ENCODE results near the gene RPA3.

The RPA3 gene

DNA sequence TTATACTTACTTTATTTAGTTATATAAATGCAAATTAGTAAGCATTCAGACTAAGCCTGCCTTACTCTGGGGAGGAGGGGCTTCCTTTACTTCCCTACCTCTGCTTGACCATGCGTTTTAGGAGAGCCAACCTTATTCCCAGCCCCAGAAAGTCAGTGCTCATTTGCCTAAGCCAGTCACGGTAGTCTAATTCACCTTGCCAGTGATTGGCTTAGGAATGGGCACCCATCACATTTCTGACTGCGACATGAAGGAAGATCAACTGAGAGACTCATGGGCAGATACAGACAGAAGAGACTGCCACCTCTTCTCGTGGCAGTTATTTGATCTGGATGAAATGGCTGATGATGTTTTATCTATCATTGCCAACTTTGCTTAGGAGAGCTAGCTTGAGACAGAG is 29.5 kb downstream of the RPA3 start:
- Histone ChIP-seq H2AFZ (ENCODE audit: low read length) (no peak overlapping the region), H3K36me3 (replicated peaks in 1 of 2; ENCODE audit: control insufficient read depth in 2 of 2, insufficient read depth in 2 of 2, low read length in 2 of 2) (no peaks in the 10 kb centered on the region), H3K9me3 (replicated peaks in 1 of 2; ENCODE audit: control insufficient read depth in 2 of 2, insufficient read depth in 1 of 2, low read depth in 1 of 2, low read length in 2 of 2) (no peaks in the 10 kb centered on the region)

DNA sequence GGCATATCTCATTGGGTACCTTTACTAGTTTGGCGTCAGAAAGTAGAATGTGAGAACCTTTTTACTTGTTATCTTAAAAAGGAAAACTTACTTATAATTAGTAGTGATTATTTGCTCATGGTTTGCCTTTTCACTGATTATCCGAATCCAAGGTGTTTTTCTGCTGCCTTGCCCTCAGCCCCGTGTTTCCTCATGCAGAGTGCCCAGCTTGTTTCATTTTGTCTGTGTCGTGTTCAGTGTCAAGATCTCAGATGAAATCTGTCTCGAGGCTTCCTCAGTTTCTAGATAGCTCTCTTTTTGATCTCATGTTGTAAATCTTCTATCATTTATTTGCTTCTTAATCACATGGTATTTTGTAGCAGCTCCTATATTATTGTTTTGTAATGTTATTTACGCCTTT is 30.1 kb downstream of the RPA3 start:
- Histone ChIP-seq H3K27ac (replicated peaks; ENCODE audit: low read length) (no peak overlapping the region), H3K18ac (ENCODE audit: low read length) (no peak overlapping the region), H2BK5ac (ENCODE audit: low read length) (no peak overlapping the region), H3K27me3 (ENCODE audit: control insufficient read depth in 3 of 3, insufficient read depth in 3 of 3, low read depth in 1 of 3, low read length in 3 of 3) (no peaks in the 10 kb centered on the region), H3K9me3 (replicated peaks in 1 of 2; ENCODE audit: control insufficient read depth in 2 of 2, insufficient read depth in 1 of 2, low read depth in 1 of 2, low read length in 2 of 2) (no peaks in the 10 kb centered on the region), H3K4ac (ENCODE audit: low read length) (no peak overlapping the region), H2BK120ac (ENCODE audit: low read depth, low read length) (no peak overlapping the region), H2AFZ (ENCODE audit: low read length) (no peak overlapping the region), H3K23ac (ENCODE audit: low read depth, low read length, poor library complexity) (no peak overlapping the region), H4K8ac (ENCODE audit: low read depth, low read length) (no peak overlapping the region), H4K91ac (ENCODE audit: low read depth, low read length, poor library complexity) (no peak overlapping the region), H3K36me3 (replicated peaks in 1 of 2; ENCODE audit: control insufficient read depth in 2 of 2, insufficient read depth in 2 of 2, low read length in 2 of 2) (no peaks in the 10 kb centered on the region), H2BK15ac (ENCODE audit: low read length) (no peak overlapping the region), H3K4me3 (ENCODE audit: low read length in 2 of 2) (no peak overlapping the region), H2BK12ac (ENCODE audit: low read length) (no peak overlapping the region), H3K4me1 (ENCODE audit: control insufficient read depth in 2 of 2, insufficient read depth in 1 of 2, low read depth in 1 of 2, low read length in 2 of 2) (peaks cover 0 to 10% of the 10 kb centered on the region in 2 donors), H2AK5ac (ENCODE audit: low read depth, low read length) (no peak overlapping the region), H3K79me1 (ENCODE audit: low read depth, low read length) (no peaks in the 10 kb centered on the region), H3K4me2 (ENCODE audit: insufficient read depth, low read length, poor library complexity, severe bottlenecking) (no peak overlapping the region), H3K14ac (ENCODE audit: low read length) (no peak overlapping the region), H3K9ac (ENCODE audit: low read depth, low read length, poor library complexity) (no peak overlapping the region)
- WGBS, 2 donors (ENCODE audit: extremely low coverage in 2 of 2, insufficient read length in 2 of 2, insufficient replicate concordance in 1 of 2), result no CpG with 5 or more reads among the region's 6 CpGs
- DNase-seq (ENCODE audit: low spot score), result no peak

More for the DNA sequence above, 29.5 kb downstream of the RPA3 start:
- H3K23ac ChIP-seq (ENCODE audit: low read depth, low read length, poor library complexity), result no peak overlapping the region
- H2BK5ac ChIP-seq (ENCODE audit: low read length), result no peak overlapping the region
- no peak overlapping the region for H2BK15ac ChIP-seq (ENCODE audit: low read length)
- no peak overlapping the region for H2BK120ac ChIP-seq (ENCODE audit: low read depth, low read length)
- H2AK5ac ChIP-seq (ENCODE audit: low read depth, low read length), result no peak overlapping the region
- H3K4me3 ChIP-seq (ENCODE audit: low read length in 2 of 2), result no peak overlapping the region
- H3K14ac ChIP-seq (ENCODE audit: low read length), result no peak overlapping the region
- no peak overlapping the region for H4K8ac ChIP-seq (ENCODE audit: low read depth, low read length)
- H4K91ac ChIP-seq (ENCODE audit: low read depth, low read length, poor library complexity), result no peak overlapping the region
- H3K4ac ChIP-seq (ENCODE audit: low read length), result no peak overlapping the region
- peaks cover 0 to 10% of the 10 kb centered on the region in 2 donors for H3K4me1 ChIP-seq (ENCODE audit: control insufficient read depth in 2 of 2, insufficient read depth in 1 of 2, low read depth in 1 of 2, low read length in 2 of 2)
- WGBS, 2 donors (ENCODE audit: extremely low coverage in 2 of 2, insufficient read length in 2 of 2, insufficient replicate concordance in 1 of 2), result no CpG with 5 or more reads among the region's 4 CpGs
- H3K27me3 ChIP-seq (ENCODE audit: control insufficient read depth in 3 of 3, insufficient read depth in 3 of 3, low read depth in 1 of 3, low read length in 3 of 3), result no peaks in the 10 kb centered on the region
- H3K4me2 ChIP-seq (ENCODE audit: insufficient read depth, low read length, poor library complexity, severe bottlenecking), result no peak overlapping the region
- DNase-seq (ENCODE audit: low spot score), result no peak
- H3K9ac ChIP-seq (ENCODE audit: low read depth, low read length, poor library complexity), result no peak overlapping the region
- no peaks in the 10 kb centered on the region for H3K79me1 ChIP-seq (ENCODE audit: low read depth, low read length)
- H3K27ac ChIP-seq (replicated peaks; ENCODE audit: low read length), result no peak overlapping the region
- no peak overlapping the region for H3K18ac ChIP-seq (ENCODE audit: low read length)
- no peak overlapping the region for H2BK12ac ChIP-seq (ENCODE audit: low read length)

DNA sequence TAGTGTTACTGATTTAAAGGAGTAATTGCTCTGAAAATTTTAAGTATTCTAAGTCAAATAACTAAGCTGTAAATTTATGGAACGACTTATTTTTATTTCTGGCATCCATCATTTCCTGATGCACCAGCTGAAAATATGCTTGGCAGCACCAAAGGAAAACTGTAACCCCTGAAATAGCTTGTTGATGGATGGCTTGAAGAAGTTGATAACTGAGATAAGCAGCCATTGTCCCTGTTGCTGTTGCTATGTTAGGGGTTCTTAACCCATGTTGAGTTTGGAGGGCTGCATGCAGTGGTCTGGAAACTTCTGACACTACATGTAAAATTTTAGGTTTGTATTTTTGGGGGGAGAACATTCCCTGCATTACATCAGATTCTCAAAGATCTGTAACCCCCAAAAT is 30.6 kb downstream of the RPA3 start:
- no peak overlapping the region for H2BK15ac ChIP-seq (ENCODE audit: low read length)
- no peaks in the 10 kb centered on the region for H3K9me3 ChIP-seq (replicated peaks in 1 of 2; ENCODE audit: control insufficient read depth in 2 of 2, insufficient read depth in 1 of 2, low read depth in 1 of 2, low read length in 2 of 2)
- no peak overlapping the region for H3K27ac ChIP-seq (replicated peaks; ENCODE audit: low read length)
- H4K8ac ChIP-seq (ENCODE audit: low read depth, low read length), result no peak overlapping the region
- no peak overlapping the region for H2AFZ ChIP-seq (ENCODE audit: low read length)
- no peak overlapping the region for H2AK5ac ChIP-seq (ENCODE audit: low read depth, low read length)
- peaks cover 0 to 10% of the 10 kb centered on the region in 2 donors for H3K4me1 ChIP-seq (ENCODE audit: control insufficient read depth in 2 of 2, insufficient read depth in 1 of 2, low read depth in 1 of 2, low read length in 2 of 2)
- no peaks in the 10 kb centered on the region for H3K36me3 ChIP-seq (replicated peaks in 1 of 2; ENCODE audit: control insufficient read depth in 2 of 2, insufficient read depth in 2 of 2, low read length in 2 of 2)
- no peak overlapping the region for H2BK5ac ChIP-seq (ENCODE audit: low read length)
- H3K14ac ChIP-seq (ENCODE audit: low read length), result no peak overlapping the region
- no peak for DNase-seq (ENCODE audit: low spot score)
- no CpG with 5 or more reads among the region's 1 CpG for WGBS, 2 donors (ENCODE audit: extremely low coverage in 2 of 2, insufficient read length in 2 of 2, insufficient replicate concordance in 1 of 2)
- no peak overlapping the region for H4K91ac ChIP-seq (ENCODE audit: low read depth, low read length, poor library complexity)
- no peak overlapping the region for H3K4me3 ChIP-seq (ENCODE audit: low read length in 2 of 2)
- H3K4me2 ChIP-seq (ENCODE audit: insufficient read depth, low read length, poor library complexity, severe bottlenecking), result no peak overlapping the region
- H2BK12ac ChIP-seq (ENCODE audit: low read length), result no peak overlapping the region
- no peak overlapping the region for H2BK120ac ChIP-seq (ENCODE audit: low read depth, low read length)
- no peak overlapping the region for H3K23ac ChIP-seq (ENCODE audit: low read depth, low read length, poor library complexity)
- H3K4ac ChIP-seq (ENCODE audit: low read length), result no peak overlapping the region
- no peaks in the 10 kb centered on the region for H3K27me3 ChIP-seq (ENCODE audit: control insufficient read depth in 3 of 3, insufficient read depth in 3 of 3, low read depth in 1 of 3, low read length in 3 of 3)
- H3K79me1 ChIP-seq (ENCODE audit: low read depth, low read length), result no peaks in the 10 kb centered on the region
- no peak overlapping the region for H3K9ac ChIP-seq (ENCODE audit: low read depth, low read length, poor library complexity)
- H3K18ac ChIP-seq (ENCODE audit: low read length), result no peak overlapping the region

DNA sequence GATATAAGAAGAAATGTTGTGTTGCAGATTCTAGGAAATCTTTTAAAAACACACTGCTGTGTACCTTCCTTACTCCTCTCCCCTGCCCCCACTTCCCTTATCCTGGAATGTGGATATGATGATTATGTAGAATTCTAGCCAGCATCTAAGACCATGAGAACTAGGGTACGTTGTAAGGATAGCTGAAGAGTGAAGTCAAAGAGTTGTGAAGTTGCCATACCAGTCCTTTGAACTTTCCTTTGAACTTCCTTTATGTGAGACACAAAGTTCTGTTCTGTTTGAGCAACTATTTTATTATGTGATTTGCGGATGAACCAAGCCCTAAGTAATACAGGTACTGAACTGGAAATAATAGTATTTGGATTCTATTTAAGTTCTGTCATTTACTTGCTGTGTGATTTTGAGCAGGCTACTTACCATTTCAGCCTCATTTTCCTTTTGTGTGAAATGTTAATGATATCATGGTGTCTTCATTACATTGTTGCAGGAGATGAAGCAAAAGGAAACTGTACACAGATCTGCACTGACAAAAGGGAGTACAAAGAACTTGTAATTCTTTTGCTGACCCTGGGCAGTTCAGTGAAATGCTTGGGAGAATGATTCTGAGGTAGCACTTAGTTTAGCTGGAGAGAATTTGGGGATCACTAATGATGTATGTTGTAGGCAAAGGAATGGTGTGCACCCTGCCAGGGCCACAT is 31.4 kb downstream of the RPA3 start:
- no peak overlapping the region for H2AK5ac ChIP-seq (ENCODE audit: low read depth, low read length)
- no CpG with 5 or more reads among the region's 2 CpGs for WGBS, 2 donors (ENCODE audit: extremely low coverage in 2 of 2, insufficient read length in 2 of 2, insufficient replicate concordance in 1 of 2)

More for the DNA sequence above, 31.4 kb downstream of the RPA3 start:
- no peak for DNase-seq (ENCODE audit: low spot score)
- no peak overlapping the region for H2BK120ac ChIP-seq (ENCODE audit: low read depth, low read length)
- H4K91ac ChIP-seq (ENCODE audit: low read depth, low read length, poor library complexity), result no peak overlapping the region
- H2BK12ac ChIP-seq (ENCODE audit: low read length), result no peak overlapping the region
- H3K4me1 ChIP-seq (ENCODE audit: control insufficient read depth in 2 of 2, insufficient read depth in 1 of 2, low read depth in 1 of 2, low read length in 2 of 2), result peaks cover 0 to 10% of the 10 kb centered on the region in 2 donors
- H3K4me3 ChIP-seq (ENCODE audit: low read length in 2 of 2), result no peak overlapping the region
- no peak overlapping the region for H4K8ac ChIP-seq (ENCODE audit: low read depth, low read length)
- no peak overlapping the region for H3K9ac ChIP-seq (ENCODE audit: low read depth, low read length, poor library complexity)
- H2BK5ac ChIP-seq (ENCODE audit: low read length), result no peak overlapping the region
- H2BK15ac ChIP-seq (ENCODE audit: low read length), result no peak overlapping the region
- H3K4me2 ChIP-seq (ENCODE audit: insufficient read depth, low read length, poor library complexity, severe bottlenecking), result no peak overlapping the region
- H3K27ac ChIP-seq (replicated peaks; ENCODE audit: low read length), result no peak overlapping the region
- no peaks in the 10 kb centered on the region for H3K27me3 ChIP-seq (ENCODE audit: control insufficient read depth in 3 of 3, insufficient read depth in 3 of 3, low read depth in 1 of 3, low read length in 3 of 3)
- H3K14ac ChIP-seq (ENCODE audit: low read length), result no peak overlapping the region
- H3K9me3 ChIP-seq (replicated peaks in 1 of 2; ENCODE audit: control insufficient read depth in 2 of 2, insufficient read depth in 1 of 2, low read depth in 1 of 2, low read length in 2 of 2), result no peaks in the 10 kb centered on the region
- no peak overlapping the region for H3K4ac ChIP-seq (ENCODE audit: low read length)
- no peak overlapping the region for H3K23ac ChIP-seq (ENCODE audit: low read depth, low read length, poor library complexity)
- H3K18ac ChIP-seq (ENCODE audit: low read length), result no peak overlapping the region
- H2AFZ ChIP-seq (ENCODE audit: low read length), result no peak overlapping the region
- H3K36me3 ChIP-seq (replicated peaks in 1 of 2; ENCODE audit: control insufficient read depth in 2 of 2, insufficient read depth in 2 of 2, low read length in 2 of 2), result no peaks in the 10 kb centered on the region
- no peaks in the 10 kb centered on the region for H3K79me1 ChIP-seq (ENCODE audit: low read depth, low read length)

All from neuronal stem cell (in vitro differentiated cells).